PC-3 (cell line): Measurements from ENCODE around the gene PTGER2.

Experiments
- CTCF ChIP-seq: fragments of 300-600 bp; sonication (generic); conservative IDR thresholded peaks from 2 replicates; pipeline ENCODE4 v1.5.1; 2017; ENCODE audit warnings: antibody characterized with exemption, low read depth, mild to moderate bottlenecking, low read length
- EZH2 ChIP-seq: fragments of 300-600 bp; sonication (generic); IDR thresholded peaks from one replicate; pipeline ENCODE4 v1.6.1; 2017; ENCODE audit warnings: antibody characterized with exemption, mild to moderate bottlenecking, low read length; ENCODE audit not compliant: unreplicated experiment
- EZH2phosphoT487 ChIP-seq: fragments of 300-600 bp; sonication (generic); IDR thresholded peaks from 2 replicates; pipeline ENCODE4 v1.6.1; 2018; ENCODE audit warnings: mild to moderate bottlenecking, antibody characterized with exemption, low read length, borderline replicate concordance

DNA sequence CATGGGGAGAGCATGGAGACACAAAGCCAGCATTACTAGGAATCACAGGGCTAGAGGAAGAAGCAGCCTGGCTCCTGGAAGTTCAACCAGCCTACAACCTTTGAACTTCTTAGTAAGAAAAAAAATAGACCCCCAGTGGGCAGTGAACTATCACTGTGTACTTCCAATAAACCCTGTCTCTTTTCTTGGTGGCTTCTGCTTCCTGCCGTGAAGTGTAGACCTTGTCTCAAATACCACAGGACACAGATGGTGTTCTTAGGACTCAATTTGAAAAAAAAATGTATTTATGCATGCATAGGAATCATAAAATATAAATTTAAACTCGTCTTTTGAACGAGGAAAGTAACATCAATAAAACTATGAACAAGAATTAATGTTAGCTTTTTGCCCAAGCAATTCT is 3.6 kb upstream of the PTGER2 start:
- TF ChIP-seq EZH2 (no peak), CTCF (no peak), EZH2phosphoT487 (no peak)
